Endothelial cell of umbilical vein (primary cell): Measurements from ENCODE around the gene TMEM8B.

Experiments
- POLR2AphosphoS5 ChIP-seq: IDR thresholded peaks from 2 replicates; pipeline ENCODE4 v1.6.1; 2012; ENCODE audit warnings: low read depth, mild to moderate bottlenecking, control low read depth, low read length, moderate library complexity; ENCODE audit not compliant: insufficient read depth
- TF ChIP-seq, protein P1 (sequence below), 2 donors: IDR thresholded peaks; 1 replicate in 1 of 2; 2 replicates in 1 of 2; pipeline ENCODE4 v1.5.1; 2011; ENCODE audit warnings: low read length in 2 of 2, mild to moderate bottlenecking in 2 of 2, moderate library complexity in 2 of 2, control low read depth in 1 of 2, inconsistent platforms in 1 of 2, low read depth in 1 of 2; ENCODE audit not compliant: insufficient read depth in 1 of 2; ENCODE audit errors: extremely low read depth in 1 of 2

DNA sequence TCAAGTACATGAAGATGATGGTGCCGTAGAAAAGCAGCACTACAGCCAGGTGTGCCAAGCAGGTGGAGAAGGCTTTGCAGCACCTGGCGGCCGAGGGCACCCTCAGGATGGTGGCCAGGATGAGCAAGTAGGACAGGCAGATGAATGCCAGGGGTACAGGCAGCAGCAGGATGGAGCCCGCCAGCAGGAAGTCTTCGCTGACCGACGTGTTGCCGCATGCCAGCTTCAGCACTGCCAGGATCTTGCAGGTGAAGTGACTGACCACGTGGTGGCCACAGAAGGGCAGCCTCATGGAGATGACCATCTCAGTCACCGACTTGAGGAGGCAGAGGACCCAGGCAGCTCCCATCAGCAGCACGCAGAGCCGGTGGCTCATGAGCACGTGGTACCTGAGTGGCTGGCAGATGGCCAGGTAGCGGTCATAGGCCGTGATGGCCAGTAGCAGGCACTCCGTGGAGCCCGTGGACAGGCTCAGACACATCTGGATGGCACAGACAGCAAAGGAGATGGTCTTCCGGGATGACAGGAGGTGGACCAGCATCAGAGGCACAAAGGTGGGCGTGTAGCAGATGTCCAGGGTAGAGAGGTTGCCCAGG, 40.7 kb downstream of the TMEM8B start:
- no peak for TF ChIP-seq POLR2AphosphoS5
- TF ChIP-seq, protein P1, sequence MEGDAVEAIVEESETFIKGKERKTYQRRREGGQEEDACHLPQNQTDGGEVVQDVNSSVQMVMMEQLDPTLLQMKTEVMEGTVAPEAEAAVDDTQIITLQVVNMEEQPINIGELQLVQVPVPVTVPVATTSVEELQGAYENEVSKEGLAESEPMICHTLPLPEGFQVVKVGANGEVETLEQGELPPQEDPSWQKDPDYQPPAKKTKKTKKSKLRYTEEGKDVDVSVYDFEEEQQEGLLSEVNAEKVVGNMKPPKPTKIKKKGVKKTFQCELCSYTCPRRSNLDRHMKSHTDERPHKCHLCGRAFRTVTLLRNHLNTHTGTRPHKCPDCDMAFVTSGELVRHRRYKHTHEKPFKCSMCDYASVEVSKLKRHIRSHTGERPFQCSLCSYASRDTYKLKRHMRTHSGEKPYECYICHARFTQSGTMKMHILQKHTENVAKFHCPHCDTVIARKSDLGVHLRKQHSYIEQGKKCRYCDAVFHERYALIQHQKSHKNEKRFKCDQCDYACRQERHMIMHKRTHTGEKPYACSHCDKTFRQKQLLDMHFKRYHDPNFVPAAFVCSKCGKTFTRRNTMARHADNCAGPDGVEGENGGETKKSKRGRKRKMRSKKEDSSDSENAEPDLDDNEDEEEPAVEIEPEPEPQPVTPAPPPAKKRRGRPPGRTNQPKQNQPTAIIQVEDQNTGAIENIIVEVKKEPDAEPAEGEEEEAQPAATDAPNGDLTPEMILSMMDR (IDR thresholded peaks at IDR 0.05; ENCODE audit: extremely low read depth in 1 of 2, insufficient read depth in 1 of 2, low read depth in 1 of 2, low read length in 2 of 2) = no peak
